DMS153 treated with DMSO at 0.1 percent for 48 hours (cell line): ENCODE measurements around the gene STBD1.
"Not testable (repeated sequence)": the region's sequence is repeated elsewhere in the genome, so short reads cannot be mapped to it uniquely, and the experiment has no call there.

Experiments used
- DNase-seq: peaks from one replicate; lab custom pipeline; 2025; ENCODE audit not compliant: unreplicated experiment; lab: John Stamatoyannopoulos, UW

Gene STBD1

DNA sequence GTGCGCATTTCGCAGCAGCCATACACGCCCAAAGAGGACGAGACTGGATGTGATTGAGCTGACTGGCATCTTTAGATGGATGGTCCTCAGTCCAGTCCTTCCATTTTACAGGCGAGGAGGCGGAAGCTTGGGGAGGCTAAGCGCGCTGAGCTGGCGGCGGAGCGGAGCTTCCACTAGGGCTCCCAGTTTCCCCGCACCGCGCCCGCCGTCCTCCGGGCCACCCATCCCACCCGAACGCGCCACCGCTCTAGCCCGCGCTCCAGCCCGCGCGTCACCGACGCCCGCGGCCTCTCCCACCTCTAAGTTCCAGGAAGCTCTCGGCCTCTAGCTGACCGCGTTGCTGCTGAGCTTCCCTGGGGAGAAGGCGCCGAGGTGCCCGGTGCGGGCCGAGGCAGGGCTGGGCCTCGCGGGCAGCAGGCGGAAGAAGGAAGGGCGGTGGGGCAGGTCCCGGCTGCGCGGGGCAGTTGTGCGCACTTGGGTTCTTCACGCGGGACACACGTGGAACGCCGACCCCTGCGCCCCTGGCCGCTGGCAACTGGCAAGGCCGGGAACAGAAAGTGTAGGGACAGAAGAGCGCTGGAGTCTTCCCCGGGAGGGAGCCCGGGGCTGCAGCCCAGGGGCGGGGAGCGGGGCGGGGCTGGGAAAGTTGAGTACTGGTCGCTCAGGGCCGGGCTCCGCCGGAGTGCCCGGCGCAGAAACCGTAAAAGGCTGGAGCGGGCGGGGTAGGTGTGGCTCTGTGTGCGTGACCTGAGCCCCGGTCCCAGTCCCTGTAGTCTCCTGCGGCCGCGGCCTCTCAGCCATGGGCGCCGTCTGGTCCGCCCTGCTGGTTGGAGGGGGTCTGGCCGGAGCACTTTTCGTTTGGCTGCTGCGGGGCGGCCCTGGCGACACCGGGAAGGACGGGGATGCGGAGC is at the start of gene STBD1:
Gene STBD1, plus strand, starts transcription at position 763 of the 911 bp plus-strand sequence. Its CDS starts 37 bp downstream, at position 800.
- peak; percentile 24 for DNase-seq

DNA sequence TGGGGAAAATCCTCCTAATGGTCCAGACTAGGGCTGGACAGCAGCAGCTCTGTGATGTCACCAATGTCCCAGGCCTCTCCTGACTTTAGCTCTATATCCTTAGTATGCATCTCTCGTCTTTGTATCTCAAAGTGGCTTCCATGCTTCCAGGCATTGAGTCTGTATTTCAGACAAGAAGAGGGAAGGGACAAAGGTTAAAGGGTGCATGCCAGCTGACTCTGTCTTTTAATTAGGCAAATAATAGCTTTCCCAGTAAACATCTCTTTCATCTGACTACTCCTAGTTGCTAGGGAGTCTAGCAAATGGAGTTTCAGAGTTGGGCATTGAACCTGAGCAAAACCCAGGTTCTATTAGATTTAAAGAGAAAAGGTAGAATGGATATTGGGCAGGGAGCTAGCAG is 49.6 kb upstream of the STBD1 start:
- no peak for DNase-seq

DNA sequence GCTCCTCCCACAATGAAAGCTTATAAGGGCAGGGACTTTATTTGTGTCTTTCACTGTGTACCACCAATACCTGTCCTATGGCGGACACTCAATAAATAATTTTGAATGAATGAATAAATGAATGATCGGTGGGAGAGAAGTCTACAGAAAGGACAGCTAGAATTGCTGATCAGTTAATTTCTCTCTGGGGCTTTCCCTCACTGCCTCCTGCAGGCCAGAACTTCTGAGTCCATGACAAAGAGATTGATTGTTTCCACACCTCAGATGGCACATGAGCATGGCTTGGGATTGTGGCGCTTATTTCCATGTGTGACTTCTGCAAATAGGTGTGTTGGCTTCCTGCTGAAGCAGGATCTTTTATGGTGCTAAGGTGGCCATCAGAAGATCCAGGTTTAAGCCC is 48.7 kb upstream of the STBD1 start:
- no peak for DNase-seq

DNA sequence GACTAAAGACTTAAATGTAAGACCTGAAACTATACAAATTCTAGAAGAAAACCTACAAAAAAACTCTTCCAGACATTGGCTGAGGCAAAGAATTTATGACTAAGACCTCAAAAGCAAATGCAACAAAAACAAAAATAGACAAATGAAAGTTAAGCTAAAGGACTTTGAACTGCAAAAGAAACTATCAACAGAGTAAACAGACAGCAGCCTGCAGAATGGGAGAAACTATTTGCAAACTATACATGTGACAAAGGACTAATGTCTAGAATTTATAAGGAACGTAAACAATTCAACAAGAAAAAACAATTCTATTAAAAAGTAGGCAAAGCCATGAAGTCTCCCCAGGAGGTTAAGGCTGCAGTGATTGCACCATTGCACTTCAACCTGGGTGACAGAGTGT is 46.0 kb upstream of the STBD1 start:
- DNase-seq, result no peak

DNA sequence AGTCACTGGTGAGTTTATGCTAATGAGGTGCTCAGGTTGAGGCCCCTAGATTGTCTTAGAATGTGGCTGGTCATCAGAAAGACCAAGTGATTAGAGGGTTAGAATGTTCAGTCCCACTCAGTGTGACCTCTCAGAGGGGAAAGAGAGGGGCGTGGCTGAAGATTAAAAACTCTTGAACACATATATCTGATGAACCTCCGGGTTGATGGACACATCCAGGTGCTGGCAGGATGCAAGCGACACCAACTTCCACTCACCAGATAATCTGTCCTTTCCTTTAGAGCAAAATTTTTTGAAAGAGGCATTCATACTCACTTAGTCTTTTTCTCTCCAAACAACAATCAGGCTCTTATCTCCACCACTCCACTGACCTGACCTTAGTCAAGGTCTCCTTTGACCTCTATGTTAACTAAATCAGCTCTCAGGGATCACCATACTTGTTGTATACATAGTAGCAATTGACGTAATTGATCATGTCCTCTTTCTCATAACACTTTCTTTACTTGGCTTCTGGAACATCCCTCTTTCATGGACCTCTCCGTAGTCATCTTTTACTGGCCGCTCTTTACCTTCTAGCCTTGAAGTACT is 40.8 kb upstream of the STBD1 start:
- no peak for DNase-seq

DNA sequence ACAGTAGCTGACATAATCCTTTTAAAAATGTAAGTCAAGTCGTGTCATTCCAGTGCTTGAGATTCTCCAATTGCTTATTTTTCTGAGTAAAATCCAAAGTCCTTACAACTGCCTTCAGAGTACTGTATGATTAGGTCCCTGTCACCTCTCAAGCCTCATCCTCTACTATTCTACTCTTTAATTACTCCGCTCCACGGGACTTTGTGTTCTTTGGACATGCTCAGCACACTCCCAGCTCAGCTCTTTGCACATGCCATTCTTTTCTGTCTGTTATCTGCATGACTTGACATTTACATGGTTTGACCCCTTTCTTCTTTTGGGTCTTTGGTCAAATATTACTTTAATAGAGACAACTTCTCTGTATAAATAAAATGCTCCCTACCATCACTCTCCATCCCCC is 39.9 kb upstream of the STBD1 start:
- DNase-seq, result no peak

DNA sequence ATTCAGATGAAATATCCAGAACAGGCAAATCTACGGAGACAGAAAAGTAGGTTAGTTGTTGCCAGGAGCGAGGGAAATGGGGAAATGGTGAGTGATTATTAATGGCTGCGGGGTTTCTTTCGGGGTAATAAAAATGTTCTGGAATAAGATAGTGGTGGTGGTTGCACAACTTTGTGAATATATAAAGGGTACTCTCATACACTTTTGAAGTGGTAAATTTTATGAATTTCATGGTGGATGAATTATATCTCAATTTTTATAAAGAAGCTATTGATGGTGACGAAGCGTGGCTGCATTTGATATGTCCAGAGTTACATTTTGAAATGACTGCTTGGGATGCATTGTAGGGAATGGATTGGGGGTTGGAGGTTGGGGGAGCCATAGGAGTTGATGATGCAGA is 38.7 kb upstream of the STBD1 start:
- no peak for DNase-seq

DNA sequence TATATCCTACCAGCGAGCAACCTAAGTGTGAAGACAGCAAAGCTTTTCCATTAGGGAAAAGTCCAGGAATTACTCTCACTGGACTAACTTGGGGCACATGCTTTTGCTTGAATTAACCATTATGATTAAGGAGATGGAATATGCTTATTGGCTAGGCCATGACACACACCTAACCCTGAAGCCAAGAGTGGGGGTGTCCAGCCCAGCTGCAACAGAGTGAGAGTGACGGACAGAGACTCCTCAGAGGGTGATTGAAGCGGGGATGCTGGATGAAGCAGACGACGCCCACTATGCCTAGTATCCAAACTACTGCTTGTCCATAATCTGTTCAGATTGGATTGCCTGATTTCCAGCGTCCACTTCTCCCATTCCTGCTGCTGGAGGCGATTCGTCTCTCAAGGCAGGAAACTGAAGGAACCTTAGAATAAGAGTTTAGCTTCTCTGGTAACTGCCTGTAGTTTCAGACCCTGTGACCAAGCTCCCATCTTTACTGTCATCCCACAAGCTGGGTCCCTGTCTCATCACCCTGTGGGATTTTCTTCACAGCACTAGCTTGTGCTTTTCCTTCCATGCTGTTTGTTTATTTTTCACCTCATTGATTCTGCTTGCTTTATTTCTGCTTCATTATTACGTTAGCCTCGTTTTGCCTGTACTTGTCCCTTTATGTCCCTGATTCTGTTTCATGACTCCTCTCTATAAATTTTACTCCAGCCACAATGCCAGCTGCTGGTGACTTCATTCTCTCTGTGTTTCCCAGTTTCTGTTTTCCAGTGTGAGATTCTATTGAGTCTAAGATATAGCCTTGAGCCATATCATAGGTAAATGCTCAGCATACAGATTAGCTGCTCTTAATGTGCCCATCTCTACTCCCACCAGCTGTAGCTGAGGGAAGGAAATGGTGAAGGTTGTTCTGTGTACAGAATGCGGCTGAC is 36.0 kb upstream of the STBD1 start:
- DNase-seq, result peak; percentile 37

DNA sequence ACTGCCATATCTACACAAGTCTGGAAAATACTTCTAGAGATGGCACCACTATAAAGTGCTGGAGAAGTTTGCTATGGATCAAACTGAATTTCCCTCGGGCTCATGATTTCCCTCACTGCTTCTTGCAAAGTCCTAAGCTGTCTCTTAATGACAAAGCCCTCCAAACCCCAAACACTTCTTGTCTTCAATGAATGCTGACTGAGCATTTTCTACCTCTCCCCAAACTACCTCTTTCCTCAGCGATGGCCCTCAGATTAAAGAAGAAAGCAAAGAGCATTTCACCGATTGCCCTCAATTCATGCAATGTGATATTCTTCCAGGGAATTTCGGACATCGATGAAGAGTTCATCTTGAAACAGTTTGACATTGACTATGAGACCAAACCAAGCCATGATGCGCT is 35.3 kb upstream of the STBD1 start:
- DNase-seq, result no peak

DNA sequence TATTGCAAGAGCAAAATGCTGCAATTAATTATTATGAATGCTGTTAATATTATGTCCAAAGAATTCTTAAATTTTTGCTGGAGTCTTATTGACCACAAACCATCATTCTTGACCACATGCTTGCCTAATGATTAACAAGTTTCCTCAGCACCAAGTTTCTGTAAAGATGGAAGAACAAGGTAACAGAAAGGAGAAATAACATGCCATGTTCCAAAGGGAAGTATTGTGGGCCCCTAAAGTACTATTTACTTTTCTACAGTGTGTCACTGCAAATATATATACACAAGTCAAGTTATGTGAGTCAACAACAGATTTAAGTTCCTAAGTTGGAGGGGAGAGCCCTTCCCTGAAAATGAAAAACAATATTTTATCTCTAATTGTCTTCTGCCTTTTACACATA is 34.5 kb upstream of the STBD1 start:
- no peak for DNase-seq

DNA sequence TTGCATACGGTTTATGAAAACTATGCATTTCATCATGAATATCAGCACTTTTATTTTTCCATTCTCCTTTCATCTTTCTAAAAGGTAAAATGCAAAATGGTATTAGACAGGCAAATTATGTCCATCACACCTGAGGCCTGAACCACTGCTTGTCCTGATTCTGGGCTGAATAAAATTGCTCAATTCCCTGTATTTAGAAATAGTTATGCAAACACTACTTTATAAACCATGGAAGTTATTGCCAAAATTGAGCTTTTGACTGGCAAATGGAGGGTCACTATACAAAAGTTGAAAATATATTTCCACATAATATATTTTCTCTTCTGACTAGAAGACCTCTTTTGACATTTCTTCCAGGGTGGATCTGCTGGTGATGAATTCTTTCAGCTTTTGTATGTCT is 34.0 kb upstream of the STBD1 start:
- no peak for DNase-seq

DNA sequence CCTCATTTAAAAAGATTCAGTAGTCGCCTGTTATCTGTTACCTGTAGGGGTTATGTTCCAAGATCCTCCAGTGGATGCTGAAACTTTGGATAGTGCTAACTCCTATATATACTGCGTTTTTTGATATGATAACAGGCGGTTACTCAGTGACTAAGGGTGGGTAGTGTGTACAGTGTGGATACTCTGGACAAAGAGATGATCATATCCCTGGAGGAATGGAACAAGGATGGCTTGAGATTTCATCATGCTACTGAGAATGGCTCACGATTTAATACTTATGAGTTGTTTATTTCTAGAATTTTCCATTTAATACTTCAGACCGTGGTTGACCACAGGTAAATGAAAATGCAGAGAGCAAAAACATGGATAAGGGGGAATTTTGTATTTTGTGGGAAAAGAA is 33.5 kb upstream of the STBD1 start:
- DNase-seq, result no peak

DNA sequence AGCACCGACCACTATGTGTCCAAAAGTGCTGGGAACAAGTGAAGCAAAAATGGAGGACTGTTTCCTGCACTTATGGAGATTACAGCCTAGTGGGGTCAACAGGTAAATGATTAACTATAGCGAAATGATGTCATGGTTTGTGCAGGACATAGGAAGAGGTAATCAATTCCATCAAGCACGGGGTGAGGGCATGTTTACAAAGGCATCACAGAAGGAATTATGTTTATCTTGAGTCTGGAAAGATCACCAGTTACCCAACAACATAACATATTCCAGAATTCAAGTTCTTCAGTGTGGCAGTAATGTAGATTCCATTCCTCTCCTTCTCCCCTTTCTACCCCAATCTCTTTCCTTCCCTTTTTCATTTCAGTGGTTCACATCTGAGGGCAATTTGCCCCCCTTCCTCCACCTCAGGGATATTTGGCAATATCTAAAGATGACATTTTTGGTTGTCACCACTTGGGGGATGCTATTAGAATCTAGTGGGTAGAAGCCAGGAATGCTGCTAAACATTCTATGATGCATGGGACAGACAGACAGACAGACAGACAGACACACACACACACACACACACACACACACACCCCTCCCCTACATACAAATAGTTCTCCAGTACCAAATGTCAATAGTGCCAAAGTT is 30.9 kb upstream of the STBD1 start:
- no peak for DNase-seq

DNA sequence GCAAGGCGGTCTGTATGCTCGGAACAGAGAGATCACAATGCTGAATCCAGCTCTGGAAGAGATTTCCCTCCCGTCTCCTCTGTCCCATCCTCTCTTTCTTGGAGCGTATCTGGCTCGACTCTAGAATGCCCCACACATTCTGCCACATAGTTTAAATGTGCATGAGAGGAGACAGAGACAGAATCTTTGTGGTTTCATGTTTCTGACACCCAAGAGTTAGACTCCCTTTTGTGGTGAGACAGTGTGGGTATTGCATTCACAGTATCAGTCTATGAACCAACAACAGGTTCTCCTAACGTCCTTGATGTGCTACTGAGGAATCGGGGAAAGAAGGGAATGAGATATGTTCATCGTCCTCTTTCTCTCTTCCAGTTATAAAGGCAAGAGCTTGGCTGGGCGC is 29.7 kb upstream of the STBD1 start:
- DNase-seq, result no peak

DNA sequence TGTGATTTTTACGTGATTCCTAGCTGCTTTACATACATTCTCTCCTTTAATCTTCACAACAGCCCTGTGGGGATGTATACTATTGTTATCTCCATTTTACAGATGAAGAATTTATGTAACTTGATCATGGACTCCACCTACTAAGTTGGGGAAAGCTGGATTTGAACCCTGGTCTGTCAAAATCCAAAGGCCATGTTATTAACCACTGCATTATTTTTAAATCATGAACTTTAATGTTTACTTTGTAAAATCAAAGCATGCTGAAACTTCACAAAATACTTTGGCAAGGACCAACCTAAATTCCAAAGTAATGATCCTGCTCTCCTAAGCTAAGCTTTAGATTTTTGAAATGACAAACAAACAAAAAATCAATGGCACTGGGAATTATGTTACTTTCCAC is 28.9 kb upstream of the STBD1 start:
- DNase-seq, result no peak

DNA sequence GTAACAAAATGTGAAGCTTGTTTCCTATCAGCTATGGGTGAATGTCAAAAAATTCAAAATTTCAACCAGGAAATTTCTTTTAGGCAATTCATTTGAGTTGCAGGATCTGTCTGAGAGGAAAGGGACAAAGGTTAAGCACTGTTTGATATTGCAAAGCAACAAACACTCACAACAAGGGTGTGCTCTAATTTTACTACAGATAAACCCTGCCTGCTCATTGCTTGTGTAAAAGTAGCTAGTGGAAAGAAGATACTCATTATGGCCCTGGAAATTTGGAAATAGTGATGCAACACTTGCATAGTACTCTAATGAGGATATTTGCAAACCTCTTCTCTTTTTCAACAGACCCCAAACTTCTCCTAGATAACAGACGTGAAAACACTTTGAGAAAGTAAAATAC is 27.9 kb upstream of the STBD1 start:
- no peak for DNase-seq

DNA sequence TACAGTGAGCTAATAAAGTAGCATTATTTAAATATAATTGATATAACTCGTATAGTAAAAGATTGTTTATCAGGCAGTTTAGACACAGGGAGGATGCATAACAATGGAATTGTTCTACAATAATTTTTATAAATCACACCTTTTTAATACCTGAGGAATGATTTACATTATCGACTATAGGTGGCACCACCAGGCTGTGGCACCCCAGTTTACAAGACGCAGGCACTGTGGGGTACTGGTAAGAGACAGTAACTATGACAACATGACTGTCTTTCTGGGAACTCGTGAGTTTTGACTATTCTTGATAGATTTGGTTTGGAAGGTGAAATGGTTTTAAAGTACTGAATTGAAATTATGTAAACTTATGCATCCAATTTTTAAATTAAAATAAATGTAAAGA is 27.1 kb upstream of the STBD1 start:
- no peak for DNase-seq

DNA sequence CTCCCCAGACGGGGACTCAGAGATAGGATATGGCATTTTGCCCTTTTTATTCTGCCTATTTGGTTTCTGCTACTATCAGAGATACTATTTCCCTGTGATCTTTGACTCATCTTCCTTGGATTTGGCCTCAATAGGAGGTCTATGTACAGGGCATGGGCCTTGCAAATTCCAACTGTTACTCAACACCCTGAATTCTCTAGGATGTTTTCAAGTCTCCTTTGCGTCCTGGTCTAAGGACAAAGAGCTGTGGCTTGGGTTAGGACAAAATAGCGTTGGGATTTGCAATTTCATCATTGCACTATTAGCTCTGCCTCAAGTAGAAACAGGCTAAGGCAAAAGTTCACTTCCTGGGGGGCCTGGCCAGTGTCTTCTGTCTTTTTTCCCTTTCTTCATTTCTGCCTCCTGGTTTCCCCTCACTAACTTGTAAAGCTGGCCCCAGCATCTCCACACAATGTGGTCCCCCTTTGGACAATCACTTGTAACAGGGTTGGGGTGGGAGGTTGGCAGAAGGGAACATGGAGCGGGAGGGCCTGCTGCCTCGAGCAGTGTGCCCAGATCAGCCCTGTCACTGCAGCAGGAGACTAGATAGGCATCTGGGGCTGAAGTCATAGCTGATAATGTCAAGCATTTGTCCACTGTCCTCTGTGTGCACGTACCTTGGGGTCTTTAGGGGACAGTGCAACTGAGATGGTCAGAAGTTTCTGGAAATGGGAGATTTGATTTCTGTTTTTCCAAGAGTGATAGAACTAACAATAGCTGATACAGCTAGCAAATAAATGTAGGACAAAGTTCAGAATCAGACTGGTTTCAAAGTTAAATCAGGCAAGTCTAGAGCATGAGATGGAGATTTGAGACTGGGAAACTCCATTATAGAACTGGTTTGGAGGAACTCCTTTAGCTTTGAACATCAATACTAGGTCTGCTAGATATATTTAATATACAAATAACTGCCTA is 25.8 kb upstream of the STBD1 start:
- DNase-seq, result no peak

DNA sequence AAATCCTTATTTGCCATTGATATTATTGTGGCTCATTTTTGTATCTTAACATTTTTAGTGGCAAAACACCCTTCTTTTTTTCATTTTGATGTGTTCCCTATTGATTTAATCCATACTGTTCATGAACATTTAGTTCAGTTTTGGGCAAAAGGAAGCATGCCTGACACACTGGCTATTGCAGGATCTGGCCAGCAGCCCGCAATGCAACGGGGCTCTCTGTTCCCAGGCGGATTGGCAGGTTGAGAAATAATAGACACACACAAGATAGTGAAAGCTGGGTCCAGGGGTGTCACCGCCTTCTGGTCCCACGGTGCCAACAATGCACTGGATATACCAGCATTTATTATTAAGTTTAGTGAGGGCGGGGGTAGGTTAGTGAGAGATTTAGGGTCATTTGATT is 24.9 kb upstream of the STBD1 start:
- not testable (repeated sequence) for DNase-seq
